HG02798 (cell line): ENCODE results near the gene MTUS2.

Experiments
- ATAC-seq: cut with Tn5 transposase; IDR thresholded peaks from one replicate; pipeline ENCODE4 v1.9.1; 2021; ENCODE audit warnings: mild to moderate bottlenecking; ENCODE audit not compliant: unreplicated experiment, poor library complexity

MTUS2 gene

GRCh38 chr13:28820099-28821051 lies at the start of gene MTUS2:
Gene MTUS2, plus strand, starts transcription at chr13:28820339.
- peak; percentile 69 for ATAC-seq

- ATAC-seq: no peak
Measured at GRCh38 chr13:28778308-28779215, 41.6 kb upstream of the MTUS2 start.

- no peak for ATAC-seq
Measured at GRCh38 chr13:28792992-28793391, 27.1 kb upstream of the MTUS2 start.

GRCh38 chr13:28794396-28794795 lies 25.7 kb upstream of the MTUS2 start:
- no peak for ATAC-seq

- peak; percentile 10 for ATAC-seq
Measured at GRCh38 chr13:28796938-28797257, 23.2 kb upstream of the MTUS2 start.

GRCh38 chr13:28805193-28805819 lies 14.8 kb upstream of the MTUS2 start:
- no peak for ATAC-seq

GRCh38 chr13:28817204-28817603 lies 2.9 kb upstream of the MTUS2 start:
- no peak for ATAC-seq

GRCh38 chr13:28819046-28819730 lies 951 bp upstream of the MTUS2 start:
- ATAC-seq: no peak

GRCh38 chr13:28819735-28820098 lies 422 bp upstream of the MTUS2 start:
- ATAC-seq: peak; percentile 68

- ATAC-seq: no peak
Measured at GRCh38 chr13:28822151-28822550, 2.0 kb downstream of the MTUS2 start.

- ATAC-seq: no peak
Measured at GRCh38 chr13:28822801-28823200, 2.7 kb downstream of the MTUS2 start.

GRCh38 chr13:28825379-28825778 lies 5.2 kb downstream of the MTUS2 start:
- ATAC-seq: no peak

- no peak for ATAC-seq
Measured at GRCh38 chr13:28826368-28826767, 6.2 kb downstream of the MTUS2 start.

- no peak for ATAC-seq
Measured at GRCh38 chr13:28830580-28830979, 10.4 kb downstream of the MTUS2 start.

GRCh38 chr13:28831117-28831516 lies 11.0 kb downstream of the MTUS2 start:
- ATAC-seq: no peak

GRCh38 chr13:28837111-28837510 lies 17.0 kb downstream of the MTUS2 start:
- no peak for ATAC-seq

GRCh38 chr13:28843639-28844038 lies 23.5 kb downstream of the MTUS2 start:
- no peak for ATAC-seq

GRCh38 chr13:28849441-28849840 lies 29.3 kb downstream of the MTUS2 start:
- ATAC-seq: no peak

GRCh38 chr13:28850226-28850625 lies 30.1 kb downstream of the MTUS2 start:
- ATAC-seq: no peak

GRCh38 chr13:28851422-28851821 lies 31.3 kb downstream of the MTUS2 start:
- no peak for ATAC-seq
